Stimulated activated CD4-positive, alpha-beta T cell treated with anti-CD3 and anti-CD28 coated beads, TNF-alpha, amount 100 ng/mL, for 1 hour (primary cell): Measurements from ENCODE around the gene ARHGAP15.

Source experiments
- DNase-seq, 3 donors: peaks; one replicate each; pipeline ENCODE4 v3.0.0-alpha.2; 2020; ENCODE audit warnings: low read depth in 3 of 3, low spot score in 1 of 3

ARHGAP15 gene

DNA sequence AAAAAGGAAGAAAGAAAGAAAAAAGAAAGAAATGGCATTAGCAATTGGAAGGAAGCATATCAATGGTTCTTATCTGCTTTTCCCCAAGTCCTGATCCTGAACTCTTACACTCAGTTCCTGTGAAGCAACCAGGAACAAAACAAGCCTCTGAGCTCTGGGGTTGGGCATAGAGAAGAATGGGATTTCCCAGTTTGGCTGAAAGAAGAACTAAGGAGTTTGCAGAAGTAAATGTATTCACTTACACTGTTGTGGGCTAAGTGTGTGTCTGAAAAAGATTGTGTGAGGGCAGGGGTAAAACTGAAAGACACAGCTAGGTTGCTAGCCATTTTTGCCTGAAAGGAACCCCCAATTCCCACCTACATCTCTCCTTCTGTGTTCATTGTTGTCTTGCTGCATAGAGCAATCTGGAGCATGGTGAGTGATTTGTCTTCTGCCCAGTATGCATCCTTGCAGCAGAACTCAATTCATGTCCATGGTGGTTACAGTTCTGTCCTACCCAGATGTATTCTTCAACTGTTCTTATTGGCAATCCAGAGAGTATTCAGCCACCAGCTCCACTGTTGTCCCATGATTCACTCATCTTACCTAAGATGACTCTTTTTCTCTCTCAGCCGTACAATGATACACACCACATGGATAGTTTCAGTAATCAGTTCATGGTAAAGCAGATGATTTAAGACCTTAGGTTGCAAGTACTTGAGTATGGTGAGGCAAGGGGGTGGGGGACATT lies 348.7 kb downstream of the ARHGAP15 start:
- no peak for DNase-seq

DNA sequence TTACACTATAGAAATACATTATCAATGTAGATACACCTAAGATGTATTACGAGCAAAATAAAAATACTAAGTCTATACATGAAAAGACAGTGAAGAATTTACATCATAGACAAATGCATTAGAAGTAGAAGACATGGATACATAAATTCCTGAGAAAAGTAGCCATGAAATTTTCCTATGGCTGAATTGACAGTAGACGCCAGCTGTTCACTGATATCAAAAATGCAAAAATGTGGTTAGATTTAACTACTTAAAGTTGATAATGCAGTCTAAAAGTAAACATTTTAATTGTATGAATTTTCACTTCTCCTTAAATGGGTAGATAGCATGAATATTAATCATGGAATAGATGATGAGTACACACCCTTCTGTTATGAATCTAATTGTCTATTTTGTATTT lies 350.9 kb downstream of the ARHGAP15 start:
- DNase-seq, result no peak

DNA sequence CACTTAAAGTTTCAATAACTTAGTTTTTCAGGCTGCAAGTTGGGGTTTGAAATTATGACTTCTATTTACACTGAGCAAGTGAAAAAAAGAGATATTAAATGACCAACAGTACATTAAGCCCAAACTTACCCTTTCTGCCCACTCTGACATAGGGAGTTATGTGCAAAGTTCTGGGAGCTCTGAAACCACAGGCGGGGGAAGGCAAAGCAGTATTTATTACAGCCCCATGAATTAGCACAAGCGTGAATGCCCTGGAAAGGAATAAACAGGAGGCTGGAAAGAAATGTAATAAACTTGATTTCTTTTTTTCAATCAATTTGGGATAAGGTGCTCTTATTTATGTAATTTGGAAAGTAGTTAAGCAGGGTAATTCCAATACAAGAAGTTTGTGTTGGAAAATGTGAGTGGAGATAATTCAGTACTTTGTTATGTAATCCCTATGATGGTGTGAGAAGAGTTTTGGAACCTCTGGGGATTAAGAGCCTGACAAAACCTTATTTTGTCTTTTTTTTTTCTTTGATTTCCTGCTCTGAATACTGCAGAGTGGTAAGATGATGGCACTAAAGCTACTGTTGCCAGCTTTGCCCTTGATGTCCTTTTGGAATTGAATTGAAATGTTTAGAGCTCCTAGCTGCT lies 351.5 kb downstream of the ARHGAP15 start:
- no peak for DNase-seq

DNA sequence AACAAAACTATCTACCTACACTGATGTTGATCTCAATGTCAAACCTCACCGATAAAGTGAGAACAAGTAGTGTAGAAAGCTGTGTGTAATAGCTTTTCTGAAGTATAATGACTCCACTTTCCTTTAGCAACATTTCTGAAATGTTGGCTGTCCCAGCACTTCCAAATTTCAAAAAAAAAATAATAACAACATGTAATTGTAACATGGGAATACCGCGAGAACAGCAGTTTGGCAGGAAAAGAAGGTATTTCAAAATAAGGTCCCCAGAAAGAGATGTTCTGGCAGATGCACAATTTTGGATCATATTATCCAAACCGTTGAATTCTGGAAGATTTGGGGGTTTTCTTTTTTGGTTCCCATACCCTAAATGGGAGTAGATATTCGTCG lies 352.0 kb downstream of the ARHGAP15 start:
- no peak for DNase-seq

DNA sequence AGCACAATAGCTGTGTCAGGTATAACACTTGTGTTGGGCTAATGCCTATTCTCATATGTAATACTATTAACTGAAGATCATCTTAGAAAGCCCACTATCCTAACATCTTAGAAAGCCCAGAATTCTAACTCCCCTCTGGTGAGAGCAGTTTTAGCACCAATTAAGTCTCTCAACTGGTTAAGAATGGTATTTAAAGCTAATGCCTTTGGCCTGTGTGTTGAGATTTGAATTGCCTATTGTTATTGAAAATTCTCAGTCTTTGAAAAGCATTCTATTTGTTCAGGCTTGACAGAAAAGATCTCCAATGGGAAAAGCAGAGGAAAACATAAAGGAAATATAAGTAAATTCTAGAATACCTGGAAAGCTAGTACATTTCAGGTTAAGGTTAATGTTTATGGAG lies 352.5 kb downstream of the ARHGAP15 start:
- no peak for DNase-seq

DNA sequence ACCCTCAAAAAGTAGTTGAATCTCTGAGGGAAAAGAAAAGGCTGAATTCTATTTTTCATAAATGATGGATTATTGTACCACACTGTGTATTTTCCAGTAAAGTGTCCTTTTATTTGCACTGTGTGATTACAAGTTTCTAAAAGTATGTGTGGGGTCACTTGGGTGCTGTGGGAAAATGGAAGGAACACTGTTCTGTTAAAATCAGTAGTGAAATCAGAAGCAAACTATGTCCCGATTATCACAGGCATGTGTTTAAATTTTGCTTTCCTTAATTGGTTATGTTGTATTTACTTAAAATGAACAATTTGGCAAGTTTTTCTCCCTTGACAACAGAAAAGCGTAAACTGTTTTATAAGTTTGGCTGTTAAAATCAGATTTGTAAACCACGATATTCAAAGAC lies 353.1 kb downstream of the ARHGAP15 start:
- no peak for DNase-seq

DNA sequence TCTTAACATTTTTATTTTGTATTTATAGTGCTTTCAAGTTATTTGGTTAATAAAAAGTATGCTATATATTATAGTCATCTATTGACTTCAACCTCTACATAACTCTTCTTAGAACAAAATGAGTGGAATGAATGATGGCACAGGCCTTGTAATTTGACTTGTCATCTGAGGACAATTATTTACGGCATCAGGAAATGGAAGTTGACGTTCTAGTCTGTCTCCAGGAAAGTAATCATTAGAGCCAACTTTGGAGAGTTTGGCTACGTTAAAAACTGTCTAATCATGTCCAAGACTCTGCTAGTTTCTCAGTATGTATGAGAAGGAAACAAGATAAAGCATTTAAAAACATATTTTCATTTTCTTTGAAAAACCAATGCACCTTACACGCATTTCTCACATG lies 353.6 kb downstream of the ARHGAP15 start:
- DNase-seq, result no peak

DNA sequence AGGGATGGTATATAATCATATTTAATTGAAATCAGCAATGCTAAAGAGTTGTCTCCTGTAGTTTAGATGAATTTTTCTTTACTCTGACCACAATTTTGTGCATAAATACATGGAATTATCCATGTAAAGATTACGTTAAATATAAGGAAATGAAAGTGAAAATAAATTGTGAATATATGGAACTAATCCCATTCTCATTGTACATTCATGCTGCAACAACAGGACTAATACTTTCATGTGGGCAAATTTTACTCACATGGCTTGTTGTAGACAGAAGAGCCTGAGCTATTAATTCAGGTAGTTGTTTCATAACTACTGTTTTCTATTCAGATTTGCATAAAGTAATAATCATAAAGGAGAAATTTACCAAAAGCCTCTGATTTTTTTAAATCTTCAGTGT lies 357.8 kb downstream of the ARHGAP15 start:
- DNase-seq, result no peak

DNA sequence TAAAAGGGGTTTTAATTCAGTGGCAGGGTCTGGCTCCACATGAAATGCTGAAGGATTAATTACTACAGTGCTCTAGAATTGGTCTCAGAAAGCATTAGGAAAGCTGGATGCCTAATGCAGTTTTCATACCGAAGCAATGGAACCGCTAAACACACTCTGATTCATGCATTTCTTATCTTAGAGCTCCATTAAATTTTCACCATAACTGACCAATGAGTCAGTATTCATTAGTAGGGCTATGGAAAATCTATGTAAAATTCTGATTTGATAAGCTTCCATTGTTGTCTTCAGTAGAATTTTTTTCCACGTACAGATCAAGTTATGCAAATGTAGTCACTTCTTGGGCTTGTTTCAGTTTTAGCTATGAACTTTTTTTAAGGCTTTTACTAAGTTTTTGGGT lies 359.9 kb downstream of the ARHGAP15 start:
- DNase-seq, result no peak

DNA sequence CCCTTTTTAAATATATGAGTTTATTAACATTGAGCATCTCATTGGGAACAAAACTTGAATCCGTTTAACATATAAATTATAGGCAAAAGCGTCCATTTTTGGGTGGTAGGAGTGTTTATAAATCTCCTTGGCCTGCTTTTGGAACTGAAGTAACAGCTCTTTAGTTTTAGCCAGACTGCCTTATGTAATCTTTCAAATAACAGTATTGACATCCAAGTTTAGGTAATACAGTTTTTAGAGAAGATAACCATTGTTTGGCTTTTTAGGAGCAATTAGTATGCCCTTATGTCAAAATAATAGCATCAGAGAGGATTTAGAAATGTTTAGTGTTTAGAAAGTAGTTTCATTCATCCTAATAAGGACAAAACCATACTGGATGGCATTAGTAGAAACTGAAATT lies 361.9 kb downstream of the ARHGAP15 start:
- no peak for DNase-seq

DNA sequence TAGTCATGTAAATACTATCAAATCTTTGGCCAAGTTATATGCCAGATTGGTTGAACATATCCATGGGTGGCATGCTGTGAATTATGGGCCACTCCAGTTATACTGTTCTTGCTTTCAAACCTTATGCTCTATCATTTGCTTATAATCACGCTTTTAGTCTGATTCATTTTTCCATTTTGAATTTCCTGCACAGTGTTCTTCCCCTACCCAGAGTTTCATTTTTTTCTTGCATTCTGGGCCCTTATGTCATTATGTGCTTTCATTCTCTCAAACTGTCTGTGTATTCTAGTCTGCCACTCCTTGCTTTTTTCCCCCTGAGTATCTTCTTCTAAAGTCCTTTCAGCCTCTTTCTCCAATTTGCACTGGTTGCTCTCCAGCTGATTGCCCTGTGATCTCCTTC lies 364.1 kb downstream of the ARHGAP15 start:
- no peak for DNase-seq

DNA sequence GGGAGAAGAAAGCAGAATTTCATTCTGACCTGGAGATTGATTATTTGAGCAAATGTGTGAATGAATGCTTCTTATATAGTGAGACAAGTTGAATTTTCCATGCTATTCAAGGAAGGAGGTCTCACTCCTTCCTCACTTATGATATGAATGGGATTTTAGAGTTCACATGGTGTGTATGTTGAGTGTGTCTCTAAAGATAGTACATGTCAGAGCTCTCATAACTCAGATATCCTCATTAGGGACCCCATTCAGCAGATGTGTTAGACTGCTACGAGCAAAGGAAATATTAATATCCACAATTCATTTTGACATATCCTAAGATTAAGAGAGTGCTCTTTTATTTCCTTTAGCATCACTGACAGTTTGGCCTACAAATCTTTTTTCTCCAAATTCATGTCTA lies 368.5 kb downstream of the ARHGAP15 start:
- no peak for DNase-seq

DNA sequence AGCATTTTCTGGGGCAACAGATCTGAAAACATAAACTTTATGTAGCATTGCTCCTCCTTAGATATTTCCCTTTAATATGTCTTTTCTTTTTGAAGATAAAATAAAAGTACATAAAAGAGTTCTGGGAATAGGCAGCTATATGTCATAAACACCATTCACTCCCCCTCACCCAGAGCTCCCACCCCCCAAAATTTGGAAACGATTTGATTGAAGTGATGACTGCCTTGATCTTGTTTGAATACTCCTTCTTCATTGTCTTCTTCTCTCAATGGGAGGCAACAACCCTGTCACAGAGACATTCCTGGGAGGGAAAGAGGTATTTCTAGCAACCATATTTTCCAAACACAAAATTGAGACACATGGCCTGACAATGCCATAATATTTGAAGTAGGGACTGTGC lies 369.3 kb downstream of the ARHGAP15 start:
- DNase-seq, result no peak

DNA sequence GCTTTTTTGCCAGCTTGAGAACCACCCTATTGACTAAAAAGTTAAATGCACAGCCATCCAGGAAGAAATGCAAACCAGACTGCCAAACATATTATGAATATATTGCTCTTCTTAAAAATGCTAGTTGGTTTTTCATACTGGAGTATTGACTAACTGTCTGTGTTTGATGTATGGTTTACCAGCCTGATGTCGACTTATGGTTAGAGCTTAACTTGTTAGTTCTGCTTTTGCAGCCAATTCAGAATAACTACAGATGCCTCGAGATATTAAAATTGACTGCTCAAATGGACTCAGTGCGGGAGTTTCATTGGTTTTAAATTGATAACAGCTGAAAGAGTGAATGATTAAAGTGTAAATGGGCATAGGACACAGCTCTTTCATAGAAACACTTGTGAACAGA lies 369.8 kb downstream of the ARHGAP15 start:
- DNase-seq, result no peak

DNA sequence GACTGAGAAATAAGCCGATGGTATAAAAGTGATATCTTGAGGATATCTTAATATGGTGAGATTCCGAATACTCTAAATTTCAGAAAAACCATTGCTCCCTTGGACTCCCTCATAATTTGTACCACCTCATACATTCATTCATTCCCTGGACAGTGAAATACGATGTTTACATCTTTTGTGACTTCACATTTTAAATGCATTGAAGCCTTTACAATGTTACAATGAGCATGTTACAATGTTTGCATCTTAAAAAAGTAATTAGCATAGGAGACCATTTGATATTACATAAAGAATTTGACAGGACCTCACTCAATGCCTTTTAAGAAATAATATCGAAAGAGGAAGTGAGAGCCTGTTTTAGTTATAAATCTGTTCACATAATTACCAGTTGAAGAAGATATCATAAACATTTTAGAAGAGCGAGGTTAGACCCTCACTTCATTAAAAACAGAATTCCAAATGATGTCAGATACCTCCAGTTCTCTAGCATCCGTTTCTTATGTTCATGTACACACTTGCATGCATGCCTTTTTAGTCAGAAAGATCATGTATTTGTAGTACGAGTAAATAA lies 372.0 kb downstream of the ARHGAP15 start:
- DNase-seq, result no peak

DNA sequence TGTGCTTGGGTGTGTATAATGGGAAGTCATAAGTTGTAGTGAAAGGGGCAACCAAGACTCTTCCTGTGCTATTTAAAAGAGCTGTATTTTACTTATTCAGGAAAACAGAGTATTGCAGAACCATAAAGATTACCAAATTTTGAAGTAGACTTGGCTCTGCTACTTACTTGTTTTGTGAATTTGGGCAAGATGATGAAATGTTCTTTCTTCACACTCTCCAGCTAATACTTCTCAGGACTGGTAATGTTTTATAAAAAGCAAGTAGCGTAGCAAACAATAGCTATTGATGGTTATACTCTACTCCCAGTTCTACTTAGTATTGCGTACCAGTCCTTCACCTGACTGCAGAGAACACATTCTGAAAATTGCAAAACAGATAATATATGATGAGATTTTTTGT lies 374.1 kb downstream of the ARHGAP15 start:
- no peak for DNase-seq

DNA sequence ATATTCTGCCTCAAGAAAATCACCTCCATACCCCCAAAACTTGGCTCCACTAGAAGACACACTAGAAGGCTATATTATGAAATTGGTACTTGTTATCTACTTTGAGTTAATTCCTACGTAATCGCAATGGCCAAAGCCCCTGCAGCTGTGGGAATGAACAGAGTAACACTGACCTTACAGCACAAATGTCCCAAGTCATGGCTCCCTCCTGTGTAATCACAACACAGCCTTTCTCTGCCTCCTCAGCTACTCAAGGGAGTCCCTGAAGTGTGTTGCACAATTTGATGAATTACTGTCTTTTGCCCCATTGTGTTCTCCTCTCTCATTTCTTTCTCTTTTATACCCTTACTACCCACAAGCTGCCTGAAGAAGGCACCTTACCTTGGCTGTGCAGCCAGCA lies 375.2 kb downstream of the ARHGAP15 start:
- DNase-seq, result no peak

DNA sequence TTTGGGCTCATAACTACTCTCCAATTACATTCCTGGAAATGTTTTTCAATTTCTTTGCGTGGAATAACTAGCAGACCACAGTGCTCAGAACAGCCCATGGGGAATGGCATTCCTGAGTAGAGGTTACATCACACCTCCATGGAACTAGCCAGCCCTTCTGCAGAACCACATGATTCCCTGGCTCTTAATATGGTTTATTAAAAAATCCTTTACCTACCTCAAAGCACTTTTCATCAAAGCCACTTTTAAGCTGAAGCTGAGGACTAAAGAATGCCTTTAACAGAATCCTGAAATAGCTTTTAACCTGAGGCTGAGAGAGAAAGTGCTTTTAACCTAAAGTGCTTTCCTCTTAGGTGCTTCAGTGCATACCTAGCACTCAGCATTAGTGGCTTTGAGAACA lies 376.3 kb downstream of the ARHGAP15 start:
- no peak for DNase-seq

DNA sequence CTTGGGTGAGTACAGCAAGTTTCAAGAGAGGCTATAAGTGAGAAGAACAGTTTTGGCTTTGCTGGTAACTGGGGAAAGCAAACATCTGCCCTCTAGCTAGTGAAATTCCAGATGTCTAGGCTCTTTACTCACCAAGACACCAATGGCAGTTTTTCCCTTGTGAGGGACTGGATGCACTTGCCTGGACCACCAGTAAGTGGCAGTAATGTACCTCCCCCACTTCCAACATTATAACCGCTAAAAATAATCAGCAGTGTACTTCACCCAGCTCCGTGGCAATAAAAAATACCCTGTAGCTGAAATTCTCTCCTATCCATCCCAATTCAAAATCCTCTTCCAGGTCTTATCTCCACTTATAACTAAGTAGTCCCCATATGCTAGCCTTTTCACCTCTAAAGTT lies 383.9 kb downstream of the ARHGAP15 start:
- DNase-seq, result no peak

DNA sequence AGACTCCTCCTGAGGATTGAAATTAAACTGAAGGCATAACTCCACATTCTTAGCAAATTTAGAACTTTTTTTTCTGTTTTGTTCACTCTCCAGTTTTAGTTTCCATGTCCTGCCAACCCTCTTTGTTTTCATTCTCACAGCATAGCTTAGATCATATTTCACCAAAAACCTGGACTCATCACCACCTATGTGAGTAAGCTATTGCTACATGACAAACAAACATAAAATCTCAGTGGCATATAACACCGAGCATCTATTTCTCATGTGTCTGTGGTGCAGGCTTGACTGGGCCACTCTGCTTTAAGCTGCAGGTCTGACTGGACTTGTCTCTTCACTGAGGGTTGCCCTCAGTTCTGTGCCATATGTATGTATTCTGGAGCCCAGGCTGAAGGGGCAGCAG lies 385.2 kb downstream of the ARHGAP15 start:
- DNase-seq, result no peak

DNA sequence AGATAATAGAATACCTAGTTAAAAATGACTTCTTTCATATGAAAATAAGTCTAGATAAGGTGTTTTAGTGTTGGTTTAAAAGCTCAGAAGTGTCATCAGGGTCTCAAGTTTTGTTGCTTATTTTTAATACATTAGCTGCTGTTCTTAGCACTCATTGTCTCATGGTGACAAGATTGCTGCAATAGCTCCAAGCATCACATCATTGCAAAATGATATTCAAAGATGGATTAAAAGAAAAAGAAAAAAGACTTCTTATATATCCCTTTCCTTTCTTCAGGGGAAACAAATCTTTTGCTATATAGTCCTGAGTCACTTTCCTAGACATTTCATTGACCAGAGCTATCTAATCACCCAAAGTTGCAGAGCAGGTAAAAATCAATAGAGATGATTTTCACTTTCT lies 386.1 kb downstream of the ARHGAP15 start:
- no peak for DNase-seq

DNA sequence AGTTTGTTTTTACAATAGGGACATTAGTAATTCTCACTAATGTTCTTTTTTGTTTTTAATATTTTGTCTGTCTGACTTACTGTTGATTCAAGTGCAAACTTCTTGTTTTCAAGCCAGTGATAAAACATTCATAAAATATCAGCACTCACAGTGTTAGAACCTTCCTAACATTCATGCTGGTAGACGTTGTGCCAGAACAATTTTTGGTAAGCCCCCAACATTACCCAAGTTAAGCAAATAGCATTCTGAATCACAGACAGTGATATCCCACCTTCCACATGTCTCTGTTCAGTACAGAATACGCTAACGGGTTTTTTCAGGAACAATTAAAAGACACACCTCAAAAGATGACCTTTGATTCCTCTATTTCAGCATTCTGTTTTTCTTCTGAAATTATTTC lies 390.3 kb downstream of the ARHGAP15 start:
- no peak for DNase-seq

DNA sequence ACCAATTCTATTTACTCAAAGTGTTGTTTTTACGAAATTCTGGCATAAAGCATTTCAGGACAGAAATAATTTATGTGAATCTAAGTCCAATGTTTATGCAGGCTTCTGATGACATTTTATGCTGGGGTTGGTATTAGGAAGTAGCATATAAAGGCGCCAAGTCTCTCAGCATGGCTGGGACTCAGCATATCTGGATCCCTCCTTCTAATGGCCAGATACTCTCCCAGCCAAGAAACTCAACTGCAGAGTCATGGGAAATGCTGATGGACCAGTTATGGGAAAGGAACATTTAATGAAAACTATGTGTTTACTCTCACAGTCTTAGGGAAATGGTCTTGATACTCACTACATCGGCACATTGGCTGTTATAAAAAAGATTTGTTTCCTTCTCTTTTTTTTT lies 392.2 kb downstream of the ARHGAP15 start:
- DNase-seq, result no peak
